NCI-H69 (cell line): ENCODE data around the gene CKMT1A.

ENCODE experiments used
- DNase-seq: peaks from one replicate; lab custom pipeline; 2025; lab: John Stamatoyannopoulos, UW

CKMT1A gene

GRCh38 chr15:43748376-43748775, 54.7 kb downstream of the CKMT1A start:
- DNase-seq: no peak
